Epithelial cell of proximal tubule (primary cell): ENCODE data around the gene SMG5. TPM values are rescaled to one million over a fixed set of nuclear protein-coding genes. Genes with fewer than 3 reads are reported as not detected.

ENCODE experiments used
- DNase-seq: peaks from one replicate; pipeline ENCODE4 v3.0.0-alpha.2; 2011; ENCODE audit warnings: low read depth
- H3K4me3 ChIP-seq: 2 replicates; pipeline ENCODE4 v1.5.1; 2011; ENCODE audit warnings: low read depth, mild to moderate bottlenecking, low read length
- CTCF ChIP-seq: conservative IDR thresholded peaks from 2 replicates; pipeline ENCODE4 v1.5.1; 2012; ENCODE audit warnings: low read depth, mild to moderate bottlenecking, low read length
- total RNA-seq: library from RNA; depleted of rRNA; stranded (reverse); fragments of >200 nt; gene quantifications from 2 replicates; pipeline ENCODE4 v1.2.3, GENCODE V29; 2015

The SMG5 gene
- total RNA-seq, 1 donor from 2014 or later: 77.4 TPM

GRCh38 chr1:156214024-156214748, 68.4 kb downstream of the SMG5 start:
- no peak for DNase-seq
- no peak for TF ChIP-seq CTCF

GRCh38 chr1:156213644-156213966, 69.0 kb downstream of the SMG5 start:
- H3K4me3 ChIP-seq: peak overlapping the region; percentile 61
- TF ChIP-seq CTCF: no peak
- DNase-seq: no peak

More at GRCh38 chr1:156214024-156214748, 68.4 kb downstream of the SMG5 start:
- H3K4me3 ChIP-seq: peak overlapping the region; percentile 61

- H3K4me3 ChIP-seq: peak within 1 kb of the TSS; percentile 61
- DNase-seq: peak; percentile 64
- TF ChIP-seq CTCF: no peak
These were observed 69.6 kb downstream of the SMG5 start, which contains the start of gene PMF1 for GRCh38 chr1:156212833-156213643. Gene PMF1 (plus strand): TSS chr1:156213007. CDS start chr1:156213016, 9 bp downstream.

GRCh38 chr1:156212130-156212529, 70.5 kb downstream of the SMG5 start:
- no peak for TF ChIP-seq CTCF
- DNase-seq: no peak
- H3K4me3 ChIP-seq: peak overlapping the region; percentile 61

- TF ChIP-seq CTCF: no peak
- no peak overlapping the region for H3K4me3 ChIP-seq
- no peak for DNase-seq
These were observed 71.4 kb downstream of the SMG5 start for GRCh38 chr1:156211243-156211642.

GRCh38 chr1:156204686-156205085, 77.9 kb downstream of the SMG5 start:
- DNase-seq: no peak
- no peak overlapping the region for H3K4me3 ChIP-seq
- TF ChIP-seq CTCF: no peak

GRCh38 chr1:156203331-156203730, 79.3 kb downstream of the SMG5 start:
- H3K4me3 ChIP-seq: no peak overlapping the region
- DNase-seq: no peak

More at GRCh38 chr1:156203331-156203730, 79.3 kb downstream of the SMG5 start:
- TF ChIP-seq CTCF: no peak
